Effector memory CD4-positive, alpha-beta T cell (primary cell): ENCODE data around the gene MCM6.

Experiments used
- DNase-seq, 3 donors: peaks; one replicate each; pipeline ENCODE4 v3.0.0-alpha.2; 2020
- H3K27ac ChIP-seq: 2 replicates; pipeline ENCODE4 v1.7.0; 2013; ENCODE audit warnings: mild to moderate bottlenecking, low read length, moderate library complexity; ENCODE audit not compliant: insufficient read depth, poor library complexity, severe bottlenecking
- H3K27me3 ChIP-seq: replicated peaks from 2 replicates; pipeline ENCODE4 v1.7.0; 2013; ENCODE audit warnings: mild to moderate bottlenecking, low read length; ENCODE audit not compliant: insufficient read depth, control insufficient read depth, poor library complexity, severe bottlenecking
- H3K36me3 ChIP-seq: 2 replicates; pipeline ENCODE4 v1.7.0; 2013; ENCODE audit warnings: mild to moderate bottlenecking, low read length, moderate library complexity; ENCODE audit not compliant: control insufficient read depth, insufficient read depth
- H3K4me1 ChIP-seq: 2 replicates; pipeline ENCODE4 v1.7.0; 2013; ENCODE audit warnings: low read length, mild to moderate bottlenecking; ENCODE audit not compliant: control insufficient read depth, insufficient read depth, poor library complexity, severe bottlenecking
- H3K4me3 ChIP-seq: 2 replicates; pipeline ENCODE4 v1.7.0; 2013; ENCODE audit warnings: low read length, low read depth, mild to moderate bottlenecking; ENCODE audit not compliant: insufficient read depth, poor library complexity, severe bottlenecking
- H3K9me3 ChIP-seq: 2 replicates; pipeline ENCODE4 v1.7.0; 2013; ENCODE audit warnings: mild to moderate bottlenecking, low read length, moderate library complexity; ENCODE audit not compliant: control insufficient read depth

MCM6 gene

DNA sequence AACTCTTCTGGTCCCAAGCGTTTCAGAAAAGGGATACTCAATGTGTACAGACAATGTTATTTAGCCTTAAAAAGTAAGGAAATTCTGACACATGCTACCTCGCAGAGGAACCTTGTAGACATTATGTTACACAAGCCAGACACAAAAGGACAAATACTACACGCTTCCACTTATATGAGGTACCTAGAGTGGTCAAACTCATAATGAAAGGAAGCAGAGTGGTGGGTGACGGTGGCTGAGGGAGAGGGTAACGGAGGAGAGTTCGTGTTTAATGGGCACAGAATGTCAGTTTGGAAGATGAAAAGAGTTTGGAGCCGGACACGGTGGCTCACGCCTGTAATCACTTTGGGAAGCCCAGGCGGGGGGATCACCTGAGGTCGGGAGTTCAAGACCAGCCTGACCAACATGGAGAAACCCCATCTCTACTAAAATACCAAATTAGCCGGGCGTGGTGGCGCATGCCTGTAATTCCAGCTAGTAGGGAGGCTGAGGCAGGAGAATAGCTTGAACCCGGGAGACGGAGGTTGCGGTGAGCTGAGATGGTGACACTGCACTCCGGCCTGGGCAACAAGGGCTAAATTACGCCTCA is 1.4 kb downstream of the MCM6 start:
- DNase-seq: no peak
- Histone ChIP-seq H3K36me3 (peaks cover 7% of the 10 kb centered on the region), H3K27ac (no peak overlapping the region), H3K9me3 (no peaks in the 10 kb centered on the region), H3K4me3 (peak overlapping the region; percentile 83), H3K27me3 (no peaks in the 10 kb centered on the region), H3K4me1 (peaks cover 10% of the 10 kb centered on the region)

DNA sequence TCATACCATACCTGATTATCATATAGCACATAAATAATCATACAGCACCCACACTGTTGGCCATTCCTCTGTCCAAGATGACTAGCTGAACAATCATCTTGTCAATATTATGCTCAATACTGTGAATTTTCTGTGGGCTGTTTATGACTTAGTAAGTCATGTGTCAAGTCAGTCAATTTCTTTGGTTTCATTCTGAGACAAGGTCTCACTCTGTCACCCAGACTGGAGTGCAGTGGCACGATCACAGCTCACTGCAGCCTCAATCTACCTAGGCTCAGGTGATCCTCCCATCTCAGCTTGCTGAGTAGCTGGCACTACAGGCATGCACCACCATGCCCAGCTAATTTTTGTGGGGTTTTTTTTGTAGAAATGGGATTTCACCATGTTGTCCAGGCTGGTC is 5.7 kb downstream of the MCM6 start:
- Histone ChIP-seq H3K9me3 (no peaks in the 10 kb centered on the region), H3K36me3 (peaks cover 27% of the 10 kb centered on the region), H3K4me3 (no peak overlapping the region), H3K4me1 (peaks cover 9% of the 10 kb centered on the region), H3K27ac (no peak overlapping the region), H3K27me3 (no peaks in the 10 kb centered on the region)
- DNase-seq: no peak

DNA sequence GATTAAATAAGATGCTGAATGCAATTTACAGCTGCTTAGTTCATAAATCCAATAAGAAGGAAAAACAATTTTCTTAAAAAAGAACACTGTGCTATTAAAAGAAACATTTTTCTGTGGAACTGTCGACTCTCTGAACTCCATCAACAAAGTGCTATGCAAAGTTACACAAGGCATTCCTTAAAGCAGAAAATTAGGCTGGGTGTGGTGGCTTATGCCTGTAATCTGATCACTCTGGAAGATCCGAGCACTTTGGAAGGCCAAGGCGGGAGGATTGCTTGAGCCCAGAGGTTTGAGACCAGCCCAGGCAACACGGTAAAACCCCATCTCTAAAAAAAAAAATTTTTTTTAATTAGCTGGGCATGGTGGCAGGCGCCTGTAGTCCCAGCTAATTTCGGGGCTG is 13.0 kb downstream of the MCM6 start:
- no peaks in the 10 kb centered on the region for H3K9me3 ChIP-seq
- H3K36me3 ChIP-seq: peaks cover 53% of the 10 kb centered on the region
- no peaks in the 10 kb centered on the region for H3K4me1 ChIP-seq
- no peaks in the 10 kb centered on the region for H3K27me3 ChIP-seq
- DNase-seq: no peak
- no peak overlapping the region for H3K4me3 ChIP-seq
- H3K27ac ChIP-seq: no peak overlapping the region

DNA sequence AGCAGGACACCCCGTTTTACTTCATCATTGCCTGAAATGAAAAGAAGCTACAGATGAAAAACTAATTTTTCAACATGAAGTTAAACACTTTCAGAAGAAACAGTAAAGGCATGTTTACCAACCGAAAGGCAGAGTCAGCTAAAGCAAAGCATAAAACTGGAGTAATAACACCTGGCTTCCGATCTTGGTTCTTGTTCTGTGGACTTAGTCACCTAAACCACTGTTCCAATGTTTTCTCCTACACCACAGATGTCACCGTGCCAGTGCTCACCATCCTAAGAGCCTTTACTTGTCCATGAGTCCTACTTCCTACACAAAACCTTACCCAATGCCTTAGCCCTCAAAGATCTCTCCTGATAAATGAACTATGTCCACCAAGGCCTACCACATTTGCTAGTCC is 13.5 kb downstream of the MCM6 start:
- Histone ChIP-seq H3K27me3 (no peaks in the 10 kb centered on the region), H3K27ac (no peak overlapping the region), H3K4me3 (no peak overlapping the region), H3K4me1 (no peaks in the 10 kb centered on the region), H3K9me3 (no peaks in the 10 kb centered on the region), H3K36me3 (peaks cover 54% of the 10 kb centered on the region)
- DNase-seq: no peak

DNA sequence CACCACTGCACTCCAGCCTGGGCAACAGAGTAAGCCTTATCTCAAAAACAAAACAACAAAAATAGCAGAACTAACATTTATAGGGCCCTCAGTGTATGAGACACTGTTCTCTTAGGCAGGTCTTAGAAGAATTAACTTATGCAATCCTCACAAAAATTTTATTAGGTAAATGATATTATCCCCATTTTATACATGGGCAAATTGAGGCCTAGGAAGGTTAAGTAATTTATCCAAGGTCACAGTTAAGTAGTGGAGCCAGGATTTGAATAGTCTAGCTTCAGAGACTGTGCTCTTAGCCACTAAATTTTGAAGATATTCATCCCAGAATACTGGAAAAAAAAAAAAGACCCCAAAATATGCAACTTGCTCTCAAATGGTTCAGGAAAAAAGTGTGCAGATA is 22.8 kb downstream of the MCM6 start:
- DNase-seq: no peak
- Histone ChIP-seq H3K9me3 (no peaks in the 10 kb centered on the region), H3K4me3 (no peak overlapping the region), H3K27ac (no peak overlapping the region), H3K27me3 (no peaks in the 10 kb centered on the region), H3K36me3 (peaks cover 30% of the 10 kb centered on the region), H3K4me1 (no peaks in the 10 kb centered on the region)

DNA sequence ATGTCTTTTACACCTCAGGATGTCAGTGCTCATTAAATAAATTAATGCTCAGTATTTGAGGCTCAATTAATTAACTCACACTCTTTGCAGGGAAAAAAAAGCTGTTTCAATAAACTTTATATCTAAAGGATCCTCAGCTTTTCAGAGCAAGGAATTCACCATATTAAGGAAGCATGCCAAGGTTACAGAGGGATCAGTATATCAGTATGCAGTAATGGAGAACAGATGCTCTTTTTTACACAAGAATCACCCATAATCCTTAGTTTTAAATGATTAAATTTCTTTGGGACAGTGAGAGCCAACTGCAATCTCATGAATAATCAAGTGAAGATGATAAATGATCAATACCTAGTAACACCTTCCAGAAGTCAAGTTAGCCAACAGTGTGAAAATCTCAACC is 24.4 kb downstream of the MCM6 start:
- no peaks in the 10 kb centered on the region for H3K4me1 ChIP-seq
- no peaks in the 10 kb centered on the region for H3K27me3 ChIP-seq
- DNase-seq: no peak
- H3K36me3 ChIP-seq: peaks cover 33% of the 10 kb centered on the region
- H3K27ac ChIP-seq: no peak overlapping the region
- H3K4me3 ChIP-seq: no peak overlapping the region
- no peaks in the 10 kb centered on the region for H3K9me3 ChIP-seq

DNA sequence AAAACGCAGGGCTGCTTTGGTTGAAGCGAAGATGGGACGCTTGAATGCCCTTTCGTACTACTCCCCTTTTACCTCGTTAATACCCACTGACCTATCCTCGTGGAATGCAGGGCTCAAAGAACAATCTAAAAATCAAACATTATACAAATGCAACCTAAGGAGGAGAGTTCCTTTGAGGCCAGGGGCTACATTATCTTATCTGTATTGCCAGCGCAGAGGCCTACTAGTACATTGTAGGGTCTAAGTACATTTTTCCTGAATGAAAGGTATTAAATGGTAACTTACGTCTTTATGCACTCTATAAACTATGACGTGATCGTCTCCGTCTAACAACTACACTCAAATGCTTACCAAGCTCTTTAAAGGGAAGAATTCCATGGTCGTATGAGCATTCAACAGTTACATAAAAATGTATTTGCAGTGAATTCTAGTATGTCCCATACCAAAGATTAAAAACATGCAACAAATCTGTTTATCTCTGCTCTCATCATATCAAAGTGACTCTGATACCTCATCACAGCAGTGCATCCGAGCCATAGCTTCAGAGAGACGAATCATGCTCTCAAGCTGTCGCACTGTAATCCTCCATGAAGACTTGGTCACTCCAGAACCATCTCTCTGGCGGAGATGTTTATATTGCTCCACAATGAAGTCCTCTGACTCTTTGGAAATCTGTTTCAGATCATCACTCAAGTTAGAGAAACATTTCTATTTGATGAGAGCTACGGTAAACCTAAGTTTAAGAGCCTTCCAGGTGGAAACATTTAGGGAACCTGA is 25.2 kb downstream of the MCM6 start:
- Histone ChIP-seq H3K4me1 (no peaks in the 10 kb centered on the region), H3K9me3 (no peaks in the 10 kb centered on the region)

DNA sequence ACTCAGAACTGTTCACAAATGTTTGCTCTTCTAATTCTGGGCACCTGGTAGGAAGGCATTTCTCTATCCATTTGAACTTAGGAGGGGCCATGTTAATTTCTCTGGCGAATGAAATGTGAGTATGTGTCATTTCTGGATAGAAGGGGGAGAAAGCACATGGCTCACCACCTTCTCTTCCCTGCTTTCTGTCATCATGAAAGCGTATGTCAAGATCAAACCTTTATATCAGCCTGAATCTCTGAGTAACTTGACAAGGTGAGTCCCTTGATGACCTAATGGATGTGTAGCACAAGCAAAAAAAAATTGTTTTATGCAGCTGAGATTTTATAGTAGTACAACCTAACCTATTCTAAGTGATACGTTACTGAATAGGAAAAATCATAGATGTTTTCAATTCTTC is 27.2 kb downstream of the MCM6 start:
- no peaks in the 10 kb centered on the region for H3K4me1 ChIP-seq

More for the DNA sequence above, 25.2 kb downstream of the MCM6 start:
- H3K4me3 ChIP-seq: no peak overlapping the region
- no peak overlapping the region for H3K27ac ChIP-seq
- no peak for DNase-seq
- peaks cover 31% of the 10 kb centered on the region for H3K36me3 ChIP-seq
- H3K27me3 ChIP-seq: no peaks in the 10 kb centered on the region

DNA sequence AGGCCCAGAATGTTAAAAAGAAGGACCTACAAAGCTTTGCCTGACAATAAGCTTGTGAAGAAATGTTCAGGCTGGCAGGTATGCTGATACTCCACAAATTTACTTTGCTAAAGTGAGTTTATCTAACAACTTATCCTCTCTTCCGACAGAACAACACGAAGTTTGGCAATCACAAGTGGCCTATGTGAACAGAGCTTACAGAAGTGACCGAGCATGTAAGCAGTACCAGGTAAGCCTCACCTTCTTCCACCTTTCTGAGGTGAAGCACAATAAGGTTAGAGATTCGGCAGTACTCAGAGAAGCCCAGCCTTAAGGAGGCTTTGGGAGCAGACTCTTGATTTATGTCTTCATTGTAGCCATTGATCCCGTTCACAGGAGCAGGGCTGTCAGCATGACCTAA is 30.2 kb downstream of the MCM6 start:
- Histone ChIP-seq H3K4me1 (no peaks in the 10 kb centered on the region), H3K27ac (no peak overlapping the region), H3K4me3 (no peak overlapping the region), H3K9me3 (no peaks in the 10 kb centered on the region), H3K27me3 (no peaks in the 10 kb centered on the region), H3K36me3 (peaks cover 30% of the 10 kb centered on the region)
- no peak for DNase-seq

More for the DNA sequence above, 27.2 kb downstream of the MCM6 start:
- H3K27ac ChIP-seq: no peak overlapping the region
- no peaks in the 10 kb centered on the region for H3K9me3 ChIP-seq
- DNase-seq: no peak
- H3K4me3 ChIP-seq: no peak overlapping the region
- H3K27me3 ChIP-seq: no peaks in the 10 kb centered on the region
- H3K36me3 ChIP-seq: peaks cover 34% of the 10 kb centered on the region

DNA sequence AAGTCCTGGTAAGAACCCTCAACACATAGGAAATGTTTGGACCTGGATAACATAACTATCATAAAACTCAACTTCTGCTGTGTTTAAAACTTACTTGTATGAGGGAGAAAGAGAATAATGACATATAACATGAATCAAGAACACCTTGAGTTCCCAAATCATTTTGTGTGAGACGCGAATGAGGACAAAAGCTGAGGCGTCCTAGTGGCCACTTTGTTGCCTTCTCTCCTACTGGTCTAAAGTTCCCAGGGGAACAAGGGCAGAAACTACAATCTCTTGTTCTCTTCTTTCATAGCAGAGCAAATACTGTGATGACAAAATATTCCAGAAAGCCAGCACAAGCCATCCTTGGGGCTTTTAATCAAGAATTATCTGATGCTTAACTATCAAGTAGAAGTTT is 31.0 kb downstream of the MCM6 start:
- Histone ChIP-seq H3K27ac (no peak overlapping the region), H3K4me1 (no peaks in the 10 kb centered on the region), H3K27me3 (no peaks in the 10 kb centered on the region), H3K9me3 (no peaks in the 10 kb centered on the region), H3K36me3 (peaks cover 24% of the 10 kb centered on the region), H3K4me3 (no peak overlapping the region)
- no peak for DNase-seq
